GM19193 (cell line): ENCODE results near the gene MYOM3.

ENCODE experiments used
- POLR2A ChIP-seq: IDR thresholded peaks from 4 replicates; pipeline ENCODE4 v1.6.1; 2011; ENCODE audit not compliant: insufficient read depth, insufficient read length; ENCODE audit errors: extremely low read depth

The MYOM3 gene

DNA sequence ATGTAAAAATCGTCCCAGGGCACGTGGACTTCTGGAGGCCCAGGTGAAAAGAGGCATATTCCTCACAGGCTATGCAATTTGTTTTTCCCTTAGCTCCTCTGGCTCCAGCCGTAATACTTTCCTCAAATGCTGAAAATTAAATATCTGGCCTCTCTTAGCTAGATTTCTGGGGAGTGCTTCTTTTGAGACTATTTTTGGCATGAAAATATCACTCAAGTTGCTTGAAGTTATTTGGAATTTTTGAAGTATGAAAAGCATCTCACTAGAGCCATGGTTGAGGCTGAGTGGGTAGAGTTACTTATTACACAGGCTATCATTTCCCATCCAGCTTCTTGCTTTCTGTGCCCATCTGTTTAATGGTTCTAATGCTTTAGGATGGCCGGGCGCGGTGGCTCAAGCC lies 59.7 kb downstream of the MYOM3 start:
- TF ChIP-seq POLR2A, result no peak

GRCh38 chr1:24051206-24051945 lies 60.6 kb downstream of the MYOM3 start:
- TF ChIP-seq POLR2A, result no peak

- no peak for TF ChIP-seq POLR2A
Observed at GRCh38 chr1:24049733-24050132, 62.2 kb downstream of the MYOM3 start.

DNA sequence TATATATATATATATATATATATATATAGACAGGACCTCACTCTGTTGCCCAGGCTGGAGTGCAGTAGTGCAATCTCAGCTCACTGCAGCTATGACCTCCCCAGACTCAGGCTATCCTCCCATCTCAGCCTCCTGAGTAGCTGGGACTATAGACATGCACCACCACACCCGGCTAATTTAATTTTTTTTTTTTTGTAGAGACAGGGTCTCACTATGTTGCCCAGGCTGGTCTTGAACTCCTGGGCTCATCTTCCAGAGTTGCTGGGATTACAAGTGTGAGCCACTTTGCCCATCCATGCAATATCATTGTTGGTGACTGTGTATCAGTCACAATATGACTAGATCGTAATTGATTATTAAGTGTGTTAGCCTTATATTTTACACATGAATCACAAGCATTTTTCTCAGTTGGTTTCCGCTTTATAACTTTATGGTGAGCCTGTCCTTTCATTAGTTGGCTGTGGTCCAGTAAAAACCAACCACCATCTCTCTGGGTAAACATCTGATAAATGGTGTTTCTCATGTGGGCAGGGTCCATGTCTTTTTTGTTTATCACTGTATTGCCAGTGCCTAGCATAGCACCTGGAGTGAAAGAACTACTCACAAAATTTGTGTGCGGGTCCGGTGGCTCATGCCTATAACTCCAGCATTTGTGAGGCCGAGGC lies 63.6 kb downstream of the MYOM3 start:
- TF ChIP-seq POLR2A, result no peak

DNA sequence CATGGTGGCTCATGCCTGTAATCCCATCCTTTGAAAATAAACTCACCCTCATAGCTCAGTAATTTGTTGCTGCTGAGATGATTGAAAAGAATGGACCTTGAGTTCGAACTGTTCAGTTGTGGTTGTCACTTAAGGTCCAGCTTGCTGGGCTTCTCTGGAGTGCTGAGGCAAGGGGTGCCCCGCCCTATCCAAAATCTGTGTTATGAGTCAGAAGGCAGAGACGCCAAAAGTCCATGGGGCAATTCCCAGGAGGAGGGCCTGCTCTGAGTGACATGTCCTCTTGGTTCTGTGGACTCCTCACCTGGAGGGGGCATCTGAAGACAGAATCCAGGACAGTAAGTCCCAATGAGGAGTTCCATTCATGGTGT lies 64.8 kb downstream of the MYOM3 start:
- no peak for TF ChIP-seq POLR2A

GRCh38 chr1:24045771-24046170 lies 66.2 kb downstream of the MYOM3 start:
- no peak for TF ChIP-seq POLR2A

- no peak for TF ChIP-seq POLR2A
Observed at GRCh38 chr1:24043345-24044032, 68.4 kb downstream of the MYOM3 start.

- no peak for TF ChIP-seq POLR2A
Observed at GRCh38 chr1:24042315-24042714, 69.6 kb downstream of the MYOM3 start.

- no peak for TF ChIP-seq POLR2A
Observed at GRCh38 chr1:24036088-24036487, 75.8 kb downstream of the MYOM3 start.

GRCh38 chr1:24032981-24033380 lies 79.0 kb downstream of the MYOM3 start:
- TF ChIP-seq POLR2A, result no peak

DNA sequence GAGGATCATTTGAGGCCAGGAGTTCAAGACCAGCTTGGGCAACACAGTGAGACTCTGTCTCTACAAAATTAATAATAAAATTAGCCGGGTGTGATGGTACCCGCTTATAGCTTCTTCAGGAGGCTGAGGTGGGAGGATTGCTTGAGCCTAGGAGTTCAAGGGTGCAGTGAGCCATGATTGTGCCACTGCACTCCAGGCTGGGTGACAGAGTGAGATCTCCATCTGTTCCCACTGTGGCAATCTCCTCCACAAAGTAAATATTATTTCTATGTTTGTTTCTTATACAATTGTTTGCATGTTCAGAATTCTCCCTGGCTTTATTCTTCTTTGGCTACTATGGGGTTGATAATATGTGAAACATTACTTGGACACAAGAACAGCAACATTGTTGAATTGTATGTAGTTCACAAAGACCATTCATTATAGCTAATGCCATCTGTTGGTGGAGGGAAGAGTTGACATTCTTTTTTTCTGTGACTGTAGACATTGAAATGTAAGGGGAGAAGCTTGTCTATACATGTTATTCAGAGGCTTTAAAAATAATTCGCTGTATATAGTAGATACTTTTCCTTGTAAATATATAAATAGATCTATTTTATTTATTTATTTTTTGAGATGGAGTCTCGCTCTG lies 84.0 kb downstream of the MYOM3 start:
- no peak for TF ChIP-seq POLR2A

DNA sequence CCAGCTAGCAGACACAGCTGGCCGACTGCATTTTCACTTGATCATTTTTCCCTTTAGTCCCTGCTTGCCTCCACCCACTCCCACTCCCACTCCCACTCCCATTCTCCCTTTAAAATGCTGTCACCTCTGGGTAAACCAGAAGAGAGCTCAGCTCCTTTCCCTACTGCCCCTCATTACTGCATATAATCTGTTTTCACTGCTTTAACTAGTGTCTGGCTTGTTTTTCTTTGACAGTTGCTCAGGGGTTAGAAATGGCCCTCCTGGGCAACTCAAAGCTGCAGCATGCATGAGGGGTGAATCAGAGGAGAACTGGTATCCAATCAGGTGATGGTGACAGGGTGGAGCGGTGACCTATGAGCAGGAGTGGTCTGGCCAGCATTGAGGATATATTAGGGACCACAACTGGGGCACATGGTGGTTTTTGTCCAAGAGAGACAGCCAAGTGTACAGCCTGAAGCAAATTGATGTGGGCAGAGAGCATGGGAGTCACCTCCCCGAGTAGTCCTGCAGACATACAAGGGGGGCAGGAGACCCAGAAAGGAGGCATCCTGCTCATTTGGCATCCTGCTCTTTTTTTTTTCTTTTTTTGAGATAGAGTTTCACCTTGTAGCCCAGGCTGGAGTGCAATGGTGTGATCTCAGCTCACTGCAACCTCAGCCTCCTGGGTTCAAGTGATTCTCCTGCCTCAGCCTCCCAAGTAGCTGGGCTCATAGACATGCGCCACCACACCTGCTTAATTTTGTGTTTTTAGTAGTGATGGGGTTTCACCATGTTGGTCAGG lies 89.2 kb downstream of the MYOM3 start:
- TF ChIP-seq POLR2A, result no peak

- no peak for TF ChIP-seq POLR2A
Observed at GRCh38 chr1:24021403-24022266, 90.3 kb downstream of the MYOM3 start.

- TF ChIP-seq POLR2A, result no peak
Observed at GRCh38 chr1:24020470-24020869, 91.5 kb downstream of the MYOM3 start.
